VCaP (cell line): ENCODE results near the gene OTC.

Experiments used
- H3K27ac ChIP-seq: fragments of 450-650 bp; 2 replicates; pipeline ENCODE4 v1.5.1; 2017
- CTCF ChIP-seq: fragments of 450-650 bp; conservative IDR thresholded peaks from 2 replicates; pipeline ENCODE4 v1.5.1; 2017; ENCODE audit warnings: mild to moderate bottlenecking, moderate library complexity

OTC gene

GRCh38 chrX:38458071-38458470 is 105.7 kb downstream of the OTC start:
- no peak overlapping the region for H3K27ac ChIP-seq
- TF ChIP-seq CTCF = peak; percentile 60

- H3K27ac ChIP-seq = no peak overlapping the region
- no peak for TF ChIP-seq CTCF
Measured at GRCh38 chrX:38462257-38462656, 109.9 kb downstream of the OTC start.

- no peak for TF ChIP-seq CTCF
Measured at GRCh38 chrX:38465686-38466085, 113.3 kb downstream of the OTC start.

GRCh38 chrX:38468563-38469157 is 116.3 kb downstream of the OTC start:
- no peak overlapping the region for H3K27ac ChIP-seq
- TF ChIP-seq CTCF = no peak

More at GRCh38 chrX:38465686-38466085, 113.3 kb downstream of the OTC start:
- no peak overlapping the region for H3K27ac ChIP-seq
